ENCODE data around the gene CCDC150. TPM values are rescaled to one million over a fixed set of nuclear protein-coding genes. Genes with fewer than 3 reads are reported as not detected.
"Not testable (repeated sequence)": the region's sequence is repeated elsewhere in the genome, so short reads cannot be mapped to it uniquely, and the experiment has no call there.

Gene CCDC150
- total RNA-seq, 2 experiments from 2014 or later: 15.8 to 16.0 TPM

GRCh38 chr2:196651387-196652094 lies 12.0 kb downstream of the CCDC150 start:
- Mint-ChIP-seq H3K4me1 (no peaks in the 10 kb centered on the region), H3K4me3 (no peak overlapping the region), H3K27ac (no peak overlapping the region), H3K36me3 (ENCODE audit: low read depth) (peaks cover 44% of the 10 kb centered on the region), H3K27me3 (no peaks in the 10 kb centered on the region), H3K9me3 (peaks cover 40% of the 10 kb centered on the region)
- CTCF ChIA-PET: no interaction called here
- POLR2A ChIA-PET: no interaction called here
- DNase-seq: no peak

GRCh38 chr2:196652869-196653268 lies 13.4 kb downstream of the CCDC150 start:
- Mint-ChIP-seq H3K27me3 (no peaks in the 10 kb centered on the region), H3K9me3 (peaks cover 40% of the 10 kb centered on the region), H3K4me1 (no peaks in the 10 kb centered on the region), H3K4me3 (no peak overlapping the region), H3K36me3 (ENCODE audit: low read depth) (peaks cover 51% of the 10 kb centered on the region), H3K27ac (no peak overlapping the region)
- POLR2A ChIA-PET: no interaction called here
- CTCF ChIA-PET: interaction anchor here (1.1 to 1.4 kb wide), 2 partner anchors 10 to 14 kb away, joined by 3 to 4 read pairs; no protein-coding TSS in a partner anchor
- DNase-seq: no peak

- POLR2A ChIA-PET: no interaction called here
- no peaks in the 10 kb centered on the region for H3K4me1 Mint-ChIP-seq
- peaks cover 40% of the 10 kb centered on the region for H3K9me3 Mint-ChIP-seq
- H3K4me3 Mint-ChIP-seq: no peak overlapping the region
- CTCF ChIA-PET: interaction anchor here (0.5 to 1.0 kb wide), 2 partner anchors 9 to 32 kb away, joined by 3 to 4 read pairs; no protein-coding TSS in a partner anchor
- H3K27ac Mint-ChIP-seq: no peak overlapping the region
- no peaks in the 10 kb centered on the region for H3K27me3 Mint-ChIP-seq
- H3K36me3 Mint-ChIP-seq (ENCODE audit: low read depth): peaks cover 51% of the 10 kb centered on the region
- no peak for DNase-seq
Measured at GRCh38 chr2:196653843-196654242, 14.3 kb downstream of the CCDC150 start.

GRCh38 chr2:196655761-196656160 lies 16.2 kb downstream of the CCDC150 start:
- ChIA-PET POLR2A (no interaction called here), CTCF (interaction anchor here (1.3 kb wide), 1 partner anchor 11 kb away, joined by 3 read pairs; no protein-coding TSS in a partner anchor)
- no peaks in the 10 kb centered on the region for H3K4me1 Mint-ChIP-seq
- no peak for DNase-seq
- no peak overlapping the region for H3K4me3 Mint-ChIP-seq
- H3K27me3 Mint-ChIP-seq: no peaks in the 10 kb centered on the region
- peaks cover 26% of the 10 kb centered on the region for H3K9me3 Mint-ChIP-seq
- H3K27ac Mint-ChIP-seq: no peak overlapping the region
- H3K36me3 Mint-ChIP-seq (ENCODE audit: low read depth): peaks cover 46% of the 10 kb centered on the region

GRCh38 chr2:196657333-196657732 lies 17.8 kb downstream of the CCDC150 start:
- Mint-ChIP-seq H3K27me3 (no peaks in the 10 kb centered on the region), H3K4me3 (no peak overlapping the region), H3K36me3 (ENCODE audit: low read depth) (peaks cover 34% of the 10 kb centered on the region), H3K27ac (no peak overlapping the region), H3K4me1 (no peaks in the 10 kb centered on the region), H3K9me3 (peaks cover 14% of the 10 kb centered on the region)
- DNase-seq: no peak
- ChIA-PET POLR2A (no interaction called here), CTCF (no interaction called here)

- Mint-ChIP-seq H3K27me3 (no peaks in the 10 kb centered on the region), H3K9me3 (no peaks in the 10 kb centered on the region), H3K36me3 (ENCODE audit: low read depth) (peaks cover 25% of the 10 kb centered on the region), H3K4me3 (no peak overlapping the region), H3K27ac (no peak overlapping the region), H3K4me1 (no peaks in the 10 kb centered on the region)
- ChIA-PET POLR2A (no interaction called here), CTCF (interaction anchor here (0.6 kb wide), 1 partner anchor 683 kb away, joined by 3 read pairs; no protein-coding TSS in a partner anchor)
- no peak for DNase-seq
Measured at GRCh38 chr2:196659844-196660243, 20.3 kb downstream of the CCDC150 start.

- ChIA-PET POLR2A (no interaction called here), CTCF (interaction anchor here (0.6 kb wide), 1 partner anchor 683 kb away, joined by 3 read pairs; no protein-coding TSS in a partner anchor)
- H3K36me3 Mint-ChIP-seq (ENCODE audit: low read depth): peaks cover 25% of the 10 kb centered on the region
- no peaks in the 10 kb centered on the region for H3K27me3 Mint-ChIP-seq
- H3K4me1 Mint-ChIP-seq: no peaks in the 10 kb centered on the region
- no peak overlapping the region for H3K27ac Mint-ChIP-seq
- no peak overlapping the region for H3K4me3 Mint-ChIP-seq
- H3K9me3 Mint-ChIP-seq: no peaks in the 10 kb centered on the region
- DNase-seq: no peak
Measured at GRCh38 chr2:196660244-196660643, 20.7 kb downstream of the CCDC150 start.

GRCh38 chr2:196670342-196670741 lies 30.8 kb downstream of the CCDC150 start:
- Mint-ChIP-seq H3K27me3 (no peaks in the 10 kb centered on the region), H3K4me3 (no peak overlapping the region), H3K9me3 (no peaks in the 10 kb centered on the region), H3K36me3 (ENCODE audit: low read depth) (no peaks in the 10 kb centered on the region), H3K4me1 (no peaks in the 10 kb centered on the region), H3K27ac (no peak overlapping the region)
- ChIA-PET CTCF (no interaction called here), POLR2A (no interaction called here)
- DNase-seq: no peak

GRCh38 chr2:196675963-196676362 lies 36.4 kb downstream of the CCDC150 start:
- Mint-ChIP-seq H3K27ac (no peak overlapping the region), H3K4me1 (no peaks in the 10 kb centered on the region), H3K36me3 (ENCODE audit: low read depth) (peaks cover 6% of the 10 kb centered on the region), H3K4me3 (no peak overlapping the region), H3K9me3 (no peaks in the 10 kb centered on the region), H3K27me3 (no peaks in the 10 kb centered on the region)
- DNase-seq: no peak
- CTCF ChIA-PET: no interaction called here
- POLR2A ChIA-PET: no interaction called here

- no peak overlapping the region for H3K4me3 Mint-ChIP-seq
- H3K27ac Mint-ChIP-seq: no peak overlapping the region
- H3K4me1 Mint-ChIP-seq: no peaks in the 10 kb centered on the region
- no peaks in the 10 kb centered on the region for H3K27me3 Mint-ChIP-seq
- ChIA-PET CTCF (no interaction called here), POLR2A (no interaction called here)
- H3K36me3 Mint-ChIP-seq (ENCODE audit: low read depth): peaks cover 6% of the 10 kb centered on the region
- DNase-seq: no peak
- H3K9me3 Mint-ChIP-seq: no peaks in the 10 kb centered on the region
Measured at GRCh38 chr2:196677404-196677803, 37.9 kb downstream of the CCDC150 start.

GRCh38 chr2:196679368-196679767 lies 39.9 kb downstream of the CCDC150 start:
- no peak overlapping the region for H3K4me3 Mint-ChIP-seq
- no peak overlapping the region for H3K27ac Mint-ChIP-seq
- peaks cover 7% of the 10 kb centered on the region for H3K36me3 Mint-ChIP-seq (ENCODE audit: low read depth)
- CTCF ChIA-PET: no interaction called here
- no peaks in the 10 kb centered on the region for H3K27me3 Mint-ChIP-seq
- H3K4me1 Mint-ChIP-seq: no peaks in the 10 kb centered on the region
- DNase-seq: no peak
- POLR2A ChIA-PET: no interaction called here
- H3K9me3 Mint-ChIP-seq: no peaks in the 10 kb centered on the region

GRCh38 chr2:196681510-196681909 lies 42.0 kb downstream of the CCDC150 start:
- no peak for DNase-seq
- ChIA-PET POLR2A (no interaction called here), CTCF (no interaction called here)

GRCh38 chr2:196685792-196686191 lies 46.3 kb downstream of the CCDC150 start:
- DNase-seq: no peak
- POLR2A ChIA-PET: no interaction called here

More at GRCh38 chr2:196681510-196681909, 42.0 kb downstream of the CCDC150 start:
- H3K27me3 Mint-ChIP-seq: no peaks in the 10 kb centered on the region
- H3K36me3 Mint-ChIP-seq (ENCODE audit: low read depth): peaks cover 7% of the 10 kb centered on the region
- H3K4me3 Mint-ChIP-seq: no peak overlapping the region
- H3K9me3 Mint-ChIP-seq: peaks cover 6% of the 10 kb centered on the region
- H3K4me1 Mint-ChIP-seq: no peaks in the 10 kb centered on the region
- no peak overlapping the region for H3K27ac Mint-ChIP-seq

GRCh38 chr2:196686737-196687136 lies 47.2 kb downstream of the CCDC150 start:
- H3K4me3 Mint-ChIP-seq, H3K27ac Mint-ChIP-seq, POLR2A ChIA-PET, H3K4me1 Mint-ChIP-seq, H3K27me3 Mint-ChIP-seq, CTCF ChIA-PET, DNase-seq: not testable (repeated sequence)
- H3K9me3 Mint-ChIP-seq: peaks cover 16% of the 10 kb centered on the region
- peaks cover 14% of the 10 kb centered on the region for H3K36me3 Mint-ChIP-seq (ENCODE audit: low read depth)

More at GRCh38 chr2:196685792-196686191, 46.3 kb downstream of the CCDC150 start:
- no peak overlapping the region for H3K27ac Mint-ChIP-seq
- no peaks in the 10 kb centered on the region for H3K27me3 Mint-ChIP-seq
- H3K9me3 Mint-ChIP-seq: peaks cover 16% of the 10 kb centered on the region
- H3K36me3 Mint-ChIP-seq (ENCODE audit: low read depth): peaks cover 13% of the 10 kb centered on the region
- no peak overlapping the region for H3K4me3 Mint-ChIP-seq
- no peaks in the 10 kb centered on the region for H3K4me1 Mint-ChIP-seq
- CTCF ChIA-PET: interaction anchor here (0.6 kb wide), 1 partner anchor 32 kb away, joined by 3 read pairs; no protein-coding TSS in a partner anchor

Data from activated CD4-positive, alpha-beta T cell treated with anti-CD3 and anti-CD28 coated beads, Interleukin-2, amount 10 ng/mL, durations not matched to agents 7 days and 5 days (primary cell).